ENCODE measurements around the gene CABP2.
A peak's percentile ranks its signal among the peaks of the same experiment; 100 is the strongest.

- TF ChIP-seq POLR2A (IDR thresholded peaks at IDR 0.05; ENCODE audit: low read depth, low read length) = no peak
- TF ChIP-seq POLR2AphosphoS5 (IDR thresholded peaks at IDR 0.05; ENCODE audit: low read depth, low read length) = peak; percentile 39; the same call in 1 of the 2 replicates
- no peak for TF ChIP-seq TAF1 (IDR thresholded peaks at IDR 0.05; ENCODE audit: borderline replicate concordance, low read depth, low read length)
Observed at GRCh38 chr11:67491276-67492068, 31.8 kb downstream of the CABP2 start.
